GM21723 (cell line): ENCODE data around the gene AMFR.

Source experiments
- ATAC-seq: cut with Tn5 transposase; IDR thresholded peaks from one replicate; pipeline ENCODE4 v1.9.1; 2021; ENCODE audit warnings: mild to moderate bottlenecking, moderate library complexity; ENCODE audit not compliant: unreplicated experiment

AMFR gene

GRCh38 chr16:56364865-56365264 is 60.5 kb downstream of the AMFR start:
- no peak for ATAC-seq

- no peak for ATAC-seq
Observed at GRCh38 chr16:56363781-56364565, 61.4 kb downstream of the AMFR start.

- no peak for ATAC-seq
Observed at GRCh38 chr16:56363181-56363716, 62.1 kb downstream of the AMFR start.

GRCh38 chr16:56362706-56363105 is 62.6 kb downstream of the AMFR start:
- no peak for ATAC-seq

- no peak for ATAC-seq
Observed at GRCh38 chr16:56362057-56362655, 63.2 kb downstream of the AMFR start.

GRCh38 chr16:56360117-56361008 is 65.0 kb downstream of the AMFR start:
- no peak for ATAC-seq

- no peak for ATAC-seq
Observed at GRCh38 chr16:56357765-56358322, 67.5 kb downstream of the AMFR start.

GRCh38 chr16:56357241-56357764 is 68.0 kb downstream of the AMFR start:
- ATAC-seq: peak; percentile 14

GRCh38 chr16:56356276-56357240 is 68.8 kb downstream of the AMFR start:
- ATAC-seq: peak; percentile 91

- ATAC-seq: no peak
Observed at GRCh38 chr16:56355786-56356275, 69.5 kb downstream of the AMFR start.

GRCh38 chr16:56355221-56355620 is 70.1 kb downstream of the AMFR start:
- no peak for ATAC-seq

- no peak for ATAC-seq
Observed at GRCh38 chr16:56354746-56355145, 70.6 kb downstream of the AMFR start.

- ATAC-seq: no peak
Observed at GRCh38 chr16:56354016-56354415, 71.3 kb downstream of the AMFR start.

- ATAC-seq: no peak
Observed at GRCh38 chr16:56353054-56353921, 72.1 kb downstream of the AMFR start.

- no peak for ATAC-seq
Observed at GRCh38 chr16:56352351-56353053, 72.8 kb downstream of the AMFR start.

GRCh38 chr16:56351481-56351880 is 73.9 kb downstream of the AMFR start:
- no peak for ATAC-seq

GRCh38 chr16:56350491-56351405 is 74.6 kb downstream of the AMFR start:
- no peak for ATAC-seq
